22Rv1 (cell line): Measurements from ENCODE around the gene RPTOR.

Experiments used
- CTCF ChIP-seq: fragments of 450-650 bp; IDR thresholded peaks from 2 replicates; pipeline ENCODE4 v1.5.1; 2017; ENCODE audit warnings: mild to moderate bottlenecking
- ZFX ChIP-seq: fragments of 450-650 bp; IDR thresholded peaks from 2 replicates; pipeline ENCODE4 v1.6.1; 2017; ENCODE audit warnings: antibody characterized with exemption, borderline replicate concordance

GRCh38 chr17:80908776-80909175 is 364.1 kb downstream of the RPTOR start:
- TF ChIP-seq CTCF (no peak), ZFX (no peak)
